Esophagus muscularis mucosa (tissue), 4 donors: Measurements from ENCODE around the gene DTD1. TPM values are rescaled to one million over a fixed set of nuclear protein-coding genes. Genes with fewer than 3 reads are reported as not detected.

Experiments used
- DNase-seq: peaks from one replicate; pipeline ENCODE4 v3.0.0-alpha.2; 2017; ENCODE audit errors: extremely low spot score
- H3K27ac ChIP-seq, 4 donors: fragments of 200-600 bp; sonication (generic); replicated peaks in 1 of 4; 1 replicate in 3 of 4; 2 replicates in 1 of 4; pipeline ENCODE4 v1.5.1; 2016 to 2019; ENCODE audit warnings: mild to moderate bottlenecking in 1 of 4
- H3K27me3 ChIP-seq, 4 donors: fragments of 200-600 bp; sonication (generic); one replicate each; pipeline versions ENCODE4 v1.5.1 to v1.6.0; 2016 to 2019
- H3K36me3 ChIP-seq, 4 donors: fragments of 200-600 bp; sonication (generic); one replicate each; pipeline ENCODE4 v1.5.1; 2016 to 2019
- H3K4me1 ChIP-seq, 4 donors: fragments of 200-600 bp; sonication (generic); one replicate each; pipeline ENCODE4 v1.5.1; 2016 to 2019
- H3K4me3 ChIP-seq, 4 donors: fragments of 200-600 bp; sonication (generic); 1 replicate in 2 of 4; 2 replicates in 2 of 4; pipeline ENCODE4 v1.5.1; 2016 to 2019; ENCODE audit warnings: mild to moderate bottlenecking in 4 of 4, moderate library complexity in 1 of 4
- H3K9me3 ChIP-seq, 4 donors: fragments of 200-600 bp; sonication (generic); 1 replicate in 3 of 4; 2 replicates in 1 of 4; pipeline ENCODE4 v1.5.1; 2016 to 2019
- EP300 ChIP-seq: sonication (generic); formaldehyde crosslinking; IDR thresholded peaks from one replicate; pipeline ENCODE4 v1.6.1; 2017; ENCODE audit warnings: antibody characterized with exemption
- POLR2A ChIP-seq: fragments of 450-650 bp; IDR thresholded peaks from one replicate; pipeline ENCODE4 v1.6.1; 2017; ENCODE audit warnings: antibody characterized with exemption, moderate library complexity, mild to moderate bottlenecking, low read depth
- POLR2AphosphoS5 ChIP-seq, 2 donors: sonication (generic); formaldehyde crosslinking; IDR thresholded peaks; one replicate each; pipeline ENCODE4 v1.6.1; 2017; ENCODE audit warnings: antibody characterized with exemption in 2 of 2
- WGBS: methylation state at CpG from one replicate; pipeline ENCODE4 v1.1.5; 2018; 5-methylcytosine and 5-hydroxymethylcytosine counted together
- intact Hi-C: fragments of 100-400 bp; cut with DNase I; formaldehyde crosslinking; loops from one replicate; pipeline ENCODE4 v1.15.1; 2023
- total RNA-seq, 4 donors: library from RNA; depleted of rRNA; stranded (reverse); fragments of >200 nt; gene quantifications; one replicate each; pipeline versions ENCODE4 v1.1.0 to v1.2.1, GENCODE V29; 2016
- TF ChIP-seq, protein P1 (sequence below), 3 experiments: fragments of 200-600 bp in 2 of 3; fragments of 450-650 bp in 1 of 3; sonication (generic) in 2 of 3; IDR thresholded peaks; one replicate each; pipeline ENCODE4 v1.5.1; 2017 to 2019; ENCODE audit warnings: antibody characterized with exemption in 3 of 3, mild to moderate bottlenecking in 2 of 3, moderate library complexity in 1 of 3

DTD1 gene, protein sequence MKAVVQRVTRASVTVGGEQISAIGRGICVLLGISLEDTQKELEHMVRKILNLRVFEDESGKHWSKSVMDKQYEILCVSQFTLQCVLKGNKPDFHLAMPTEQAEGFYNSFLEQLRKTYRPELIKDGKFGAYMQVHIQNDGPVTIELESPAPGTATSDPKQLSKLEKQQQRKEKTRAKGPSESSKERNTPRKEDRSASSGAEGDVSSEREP
- total RNA-seq = 10 to 100 TPM; 15.1 to 20.0 (median 17.5) TPM

DNA sequence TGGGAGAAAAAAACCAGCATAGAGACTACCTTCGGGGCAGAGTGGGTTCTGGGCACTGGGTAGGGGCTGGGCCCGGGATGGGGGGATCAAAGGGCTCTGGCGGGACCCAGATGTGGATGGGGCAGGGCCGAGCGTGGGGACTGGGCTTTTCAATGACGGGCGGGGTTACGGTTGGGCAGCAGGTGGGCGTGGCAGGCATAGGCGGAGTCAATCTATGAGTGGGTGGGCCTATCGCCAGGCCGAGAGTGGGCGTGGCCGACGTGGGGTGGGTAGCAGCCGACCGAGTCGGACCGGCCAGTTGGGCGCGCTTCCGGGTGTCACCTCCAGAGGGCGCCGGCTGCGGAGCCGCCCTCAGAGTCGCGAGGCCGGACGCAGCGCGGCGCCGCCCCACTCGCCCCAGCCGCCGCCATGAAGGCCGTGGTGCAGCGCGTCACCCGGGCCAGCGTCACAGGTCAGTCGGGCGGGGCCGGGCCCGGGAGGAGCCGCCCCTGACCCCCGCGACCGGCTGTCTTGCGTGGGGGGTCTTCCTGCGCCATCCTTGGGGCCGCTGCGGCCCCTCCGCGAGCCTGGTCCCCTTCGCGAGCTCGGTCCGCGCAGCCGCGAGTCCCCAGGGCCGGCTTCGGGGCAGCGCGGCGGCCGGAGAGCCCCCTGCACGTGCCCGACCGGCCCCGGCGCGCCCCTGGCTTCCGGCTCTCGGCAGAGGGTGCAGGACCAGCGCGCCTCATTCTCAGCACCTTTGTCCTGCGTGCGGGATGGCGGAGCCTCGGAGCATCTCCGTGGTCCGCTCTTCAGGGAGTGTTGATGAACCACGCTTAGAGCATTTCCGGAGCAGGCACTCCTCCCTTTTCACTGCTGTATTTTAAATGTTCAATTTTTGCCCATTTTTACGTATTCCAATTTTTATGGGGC is at the start of gene DTD1:
DTD1 (plus strand) TSS at position 390 of the 909 bp plus-strand sequence; CDS start at position 409, 19 bp downstream.
- H3K36me3 ChIP-seq = no peaks in the 10 kb centered on the region
- no peaks in the 10 kb centered on the region for H3K9me3 ChIP-seq
- peak within 1 kb of the TSS; percentile 78 to 87 (median 83) for H3K27ac ChIP-seq
- peak within 1 kb of the TSS; percentile 86 to 98 (median 94) for H3K4me3 ChIP-seq
- H3K27me3 ChIP-seq = no peaks in the 10 kb centered on the region
- DNase-seq = peak; percentile 97
- H3K4me1 ChIP-seq = peaks cover 11 to 17% (median 15%) of the 10 kb centered on the region in 4 donors
- intact Hi-C loops = loop anchor here (10.0 kb wide), 1 partner anchor 207 kb away; no protein-coding TSS in a partner anchor
- WGBS = under 1% methylated on average over 49 of the region's 88 CpGs
- TF ChIP-seq POLR2AphosphoS5 (IDR thresholded peaks at IDR 0.05) = peak in 1 of 2 donors; percentile 45
- TF ChIP-seq EP300 = no peak
- TF ChIP-seq POLR2A = no peak
- TF ChIP-seq, protein P1, sequence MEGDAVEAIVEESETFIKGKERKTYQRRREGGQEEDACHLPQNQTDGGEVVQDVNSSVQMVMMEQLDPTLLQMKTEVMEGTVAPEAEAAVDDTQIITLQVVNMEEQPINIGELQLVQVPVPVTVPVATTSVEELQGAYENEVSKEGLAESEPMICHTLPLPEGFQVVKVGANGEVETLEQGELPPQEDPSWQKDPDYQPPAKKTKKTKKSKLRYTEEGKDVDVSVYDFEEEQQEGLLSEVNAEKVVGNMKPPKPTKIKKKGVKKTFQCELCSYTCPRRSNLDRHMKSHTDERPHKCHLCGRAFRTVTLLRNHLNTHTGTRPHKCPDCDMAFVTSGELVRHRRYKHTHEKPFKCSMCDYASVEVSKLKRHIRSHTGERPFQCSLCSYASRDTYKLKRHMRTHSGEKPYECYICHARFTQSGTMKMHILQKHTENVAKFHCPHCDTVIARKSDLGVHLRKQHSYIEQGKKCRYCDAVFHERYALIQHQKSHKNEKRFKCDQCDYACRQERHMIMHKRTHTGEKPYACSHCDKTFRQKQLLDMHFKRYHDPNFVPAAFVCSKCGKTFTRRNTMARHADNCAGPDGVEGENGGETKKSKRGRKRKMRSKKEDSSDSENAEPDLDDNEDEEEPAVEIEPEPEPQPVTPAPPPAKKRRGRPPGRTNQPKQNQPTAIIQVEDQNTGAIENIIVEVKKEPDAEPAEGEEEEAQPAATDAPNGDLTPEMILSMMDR (IDR thresholded peaks at IDR 0.05) = peak; percentile 70 to 83 (median 74)

DNA sequence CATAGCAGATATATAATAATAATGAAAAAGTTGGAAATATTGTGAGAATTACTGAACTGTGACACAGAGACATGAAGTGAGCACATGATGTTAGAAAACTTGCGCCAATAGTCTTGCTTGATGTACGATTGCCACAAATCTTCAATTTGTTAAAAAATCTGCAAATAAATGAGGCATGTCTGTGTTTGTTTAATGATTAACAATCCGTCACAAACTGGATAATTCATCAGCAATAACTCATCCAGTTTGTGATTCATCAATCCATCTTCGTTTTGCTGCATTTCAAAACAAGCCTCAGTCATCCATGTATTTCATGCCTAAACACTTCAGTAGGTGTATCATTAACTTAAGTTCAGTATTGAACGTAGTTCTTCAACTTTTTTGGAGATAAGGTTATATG is 46.1 kb upstream of the DTD1 start:
- intact Hi-C loops = no loop called here
- TF ChIP-seq POLR2A (no peak), POLR2AphosphoS5 (IDR thresholded peaks at IDR 0.05) (no peak), EP300 (no peak)
- TF ChIP-seq, protein P1 (IDR thresholded peaks at IDR 0.05) = no peak
- 89% methylated on average over 5 of the region's 5 CpGs for WGBS

DNA sequence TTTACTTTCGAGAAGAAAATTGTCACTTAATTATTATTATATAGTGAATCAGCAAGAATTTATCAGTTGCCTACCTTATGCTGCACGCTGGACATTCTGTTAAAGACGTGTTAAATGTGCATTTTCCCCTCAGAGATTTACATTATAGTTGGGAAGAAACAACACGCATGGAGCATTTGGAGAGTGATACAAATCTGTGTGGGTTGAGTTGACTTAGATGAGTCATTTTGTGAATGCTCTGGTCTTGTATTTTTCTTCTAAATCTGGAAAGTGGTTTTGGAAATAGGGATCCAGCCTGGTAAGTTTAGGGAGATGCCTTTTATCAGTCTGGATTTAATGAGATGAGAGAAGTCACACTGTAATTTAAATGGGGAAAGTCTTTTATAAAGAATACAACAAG is 44.6 kb upstream of the DTD1 start:
- no peak for DNase-seq
- H3K4me3 ChIP-seq = no peak overlapping the region
- intact Hi-C loops = no loop called here
- no peak overlapping the region for H3K27ac ChIP-seq
- TF ChIP-seq, protein P1 (IDR thresholded peaks at IDR 0.05) = no peak
- TF ChIP-seq EP300 (no peak), POLR2AphosphoS5 (IDR thresholded peaks at IDR 0.05) (no peak), POLR2A (no peak)
- peaks cover 44 to 97% (median 84%) of the 10 kb centered on the region in 4 donors for H3K36me3 ChIP-seq
- H3K4me1 ChIP-seq = no peaks in the 10 kb centered on the region
- WGBS = 90% methylated on average over 4 of the region's 4 CpGs
- no peaks in the 10 kb centered on the region for H3K9me3 ChIP-seq
- no peaks in the 10 kb centered on the region for H3K27me3 ChIP-seq

More for the DNA sequence above, 46.1 kb upstream of the DTD1 start:
- Histone ChIP-seq H3K9me3 (no peaks in the 10 kb centered on the region), H3K27ac (no peak overlapping the region), H3K4me1 (no peaks in the 10 kb centered on the region), H3K36me3 (peaks cover 37 to 94% (median 80%) of the 10 kb centered on the region in 4 donors), H3K4me3 (no peak overlapping the region), H3K27me3 (no peaks in the 10 kb centered on the region)
- DNase-seq = no peak

DNA sequence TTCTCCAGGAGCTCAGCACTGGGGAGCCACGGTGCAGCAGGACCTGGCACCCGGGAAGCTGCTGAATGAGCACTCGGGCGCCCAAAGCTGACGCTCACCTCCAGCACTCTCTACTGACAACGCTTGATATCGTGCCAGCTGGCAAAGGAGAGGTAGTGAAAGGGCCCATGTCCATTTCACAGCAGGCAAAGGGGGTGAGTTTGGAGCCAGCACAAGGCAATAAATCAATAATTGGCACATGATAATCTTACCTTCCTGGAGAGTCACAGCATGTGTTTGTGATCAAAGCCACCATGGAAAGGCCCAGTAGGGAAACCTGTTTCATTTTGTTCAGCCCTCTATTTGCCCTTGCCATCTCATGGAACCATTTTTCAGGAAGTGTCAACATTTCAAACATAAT is 43.9 kb upstream of the DTD1 start:
- intact Hi-C loops = no loop called here
- WGBS = 86% methylated on average over 7 of the region's 7 CpGs
- peaks cover 51 to 99% (median 88%) of the 10 kb centered on the region in 4 donors for H3K36me3 ChIP-seq
- H3K4me1 ChIP-seq = no peaks in the 10 kb centered on the region
- DNase-seq = no peak
- no peaks in the 10 kb centered on the region for H3K9me3 ChIP-seq
- no peak overlapping the region for H3K27ac ChIP-seq
- TF ChIP-seq POLR2AphosphoS5 (IDR thresholded peaks at IDR 0.05) = no peak
- TF ChIP-seq EP300 = no peak
- TF ChIP-seq, protein P1 (IDR thresholded peaks at IDR 0.05) = no peak
- no peaks in the 10 kb centered on the region for H3K27me3 ChIP-seq
- H3K4me3 ChIP-seq = no peak overlapping the region
